PC-3 (cell line): ENCODE data around the gene DELE1.

Experiments
- CTCF ChIP-seq: fragments of 300-600 bp; sonication (generic); conservative IDR thresholded peaks from 2 replicates; pipeline ENCODE4 v1.5.1; 2017; ENCODE audit warnings: antibody characterized with exemption, low read depth, mild to moderate bottlenecking, low read length
- EZH2 ChIP-seq: fragments of 300-600 bp; sonication (generic); IDR thresholded peaks from one replicate; pipeline ENCODE4 v1.6.1; 2017; ENCODE audit warnings: antibody characterized with exemption, mild to moderate bottlenecking, low read length; ENCODE audit not compliant: unreplicated experiment

GRCh38 chr5:141908796-141909195 is 14.9 kb upstream of the DELE1 start:
- no peak for TF ChIP-seq CTCF
- no peak for TF ChIP-seq EZH2
